CD4-positive, alpha-beta T cell treated with Interleukin-15 for 4 hours (primary cell): ENCODE data around the gene GNAL.
"Not testable (repeated sequence)": the region's sequence is repeated elsewhere in the genome, so short reads cannot be mapped to it uniquely, and the experiment has no call there.

Experiments
- DNase-seq: peaks from one replicate; pipeline ENCODE4 v3.0.0-alpha.2; 2020; ENCODE audit warnings: low spot score

Gene GNAL

GRCh38 chr18:11669271-11669947 lies 19.7 kb upstream of the GNAL start:
- DNase-seq = no peak

- DNase-seq = no peak
Measured at GRCh38 chr18:11669948-11670275, 19.2 kb upstream of the GNAL start.

GRCh38 chr18:11671156-11671555 lies 17.9 kb upstream of the GNAL start:
- no peak for DNase-seq

DNA sequence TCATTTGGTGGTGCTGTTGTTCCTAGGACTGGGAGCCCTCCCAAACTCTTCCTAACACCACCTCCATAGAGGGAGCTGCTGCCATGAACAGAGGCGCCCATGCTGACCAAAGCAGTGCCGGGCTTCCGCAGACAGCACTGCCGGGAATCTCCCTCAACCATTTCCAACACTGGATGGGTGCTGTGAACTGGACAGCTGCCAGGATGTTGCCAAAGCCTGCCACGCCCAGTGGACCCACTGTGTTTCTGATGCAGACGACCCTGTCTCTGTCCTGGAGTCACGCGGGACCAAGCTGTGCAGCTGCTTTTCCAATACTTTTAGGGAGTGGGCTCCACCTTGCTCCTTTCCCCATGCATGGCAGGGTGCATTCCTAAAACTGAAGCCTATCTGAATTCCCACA lies 16.9 kb upstream of the GNAL start:
- DNase-seq = no peak

DNA sequence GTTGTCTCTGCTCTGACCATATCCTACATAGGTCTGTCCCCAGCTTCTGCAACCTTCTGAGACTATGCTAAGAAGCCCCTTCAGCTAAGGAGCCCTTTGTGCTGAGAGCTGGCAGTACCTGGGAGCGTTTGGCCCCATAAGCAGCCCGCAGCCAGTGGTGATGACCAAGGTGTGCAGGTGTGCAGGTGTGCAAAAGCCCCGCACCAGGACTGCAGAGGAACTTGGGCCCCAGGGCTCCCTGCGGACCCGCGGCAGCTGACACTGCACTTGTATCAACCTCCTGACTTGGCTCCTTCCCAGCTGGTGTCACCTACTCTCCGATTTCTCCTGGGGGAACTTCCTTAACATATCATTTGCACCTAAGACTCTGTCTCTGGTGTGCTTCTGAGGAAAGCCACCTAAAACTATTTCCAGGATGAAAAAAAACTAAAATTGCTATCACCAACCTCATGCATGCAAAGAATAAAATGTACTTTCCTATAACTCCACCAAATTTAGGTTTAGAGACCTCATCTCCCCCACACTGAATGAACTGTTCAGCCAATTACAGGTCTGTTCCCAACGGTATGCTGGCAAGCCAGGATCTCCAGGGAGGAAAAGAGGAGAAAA lies 16.1 kb upstream of the GNAL start:
- DNase-seq = no peak

- no peak for DNase-seq
Measured at GRCh38 chr18:11673560-11673959, 15.5 kb upstream of the GNAL start.

DNA sequence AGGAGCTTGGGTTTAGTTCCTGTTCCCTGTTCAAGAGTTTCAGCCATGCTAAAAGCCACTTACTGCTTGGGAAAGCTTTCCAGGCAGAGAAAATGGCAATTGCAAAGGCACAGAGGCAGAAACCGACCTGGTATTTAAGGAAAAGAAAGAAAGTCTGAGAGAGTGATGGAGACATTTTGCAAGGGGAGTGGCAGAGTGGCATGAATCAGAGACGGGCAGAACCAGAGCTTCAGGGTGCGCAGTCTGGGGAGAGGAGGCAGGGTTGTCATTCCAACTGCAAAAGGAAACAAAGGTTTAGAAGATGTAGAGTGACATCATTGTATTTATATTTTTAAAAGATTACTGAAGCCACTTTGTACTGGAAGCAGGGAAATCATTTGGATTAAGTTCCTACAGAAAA lies 14.9 kb upstream of the GNAL start:
- no peak for DNase-seq

- no peak for DNase-seq
Measured at GRCh38 chr18:11676386-11676785, 12.7 kb upstream of the GNAL start.

- no peak for DNase-seq
Measured at GRCh38 chr18:11676867-11677266, 12.2 kb upstream of the GNAL start.

DNA sequence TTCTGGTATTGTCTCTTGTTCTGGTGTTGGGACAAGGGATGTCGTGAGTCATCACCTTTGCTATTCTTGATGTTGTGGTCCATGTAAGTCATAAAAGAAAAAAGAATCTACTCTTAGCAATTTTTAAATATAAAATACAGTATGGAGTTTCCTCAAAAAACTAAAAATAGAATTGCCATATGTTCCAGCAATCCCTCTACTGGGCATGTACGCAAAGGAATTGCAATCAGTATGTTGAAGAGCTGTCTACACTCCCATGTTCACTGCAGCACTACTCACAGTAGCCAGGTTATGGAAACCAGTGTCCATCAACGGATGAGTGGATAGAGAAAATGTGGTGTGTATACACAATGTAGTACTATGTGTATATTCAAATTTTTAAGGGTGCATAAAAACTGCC lies 10.9 kb upstream of the GNAL start:
- no peak for DNase-seq

DNA sequence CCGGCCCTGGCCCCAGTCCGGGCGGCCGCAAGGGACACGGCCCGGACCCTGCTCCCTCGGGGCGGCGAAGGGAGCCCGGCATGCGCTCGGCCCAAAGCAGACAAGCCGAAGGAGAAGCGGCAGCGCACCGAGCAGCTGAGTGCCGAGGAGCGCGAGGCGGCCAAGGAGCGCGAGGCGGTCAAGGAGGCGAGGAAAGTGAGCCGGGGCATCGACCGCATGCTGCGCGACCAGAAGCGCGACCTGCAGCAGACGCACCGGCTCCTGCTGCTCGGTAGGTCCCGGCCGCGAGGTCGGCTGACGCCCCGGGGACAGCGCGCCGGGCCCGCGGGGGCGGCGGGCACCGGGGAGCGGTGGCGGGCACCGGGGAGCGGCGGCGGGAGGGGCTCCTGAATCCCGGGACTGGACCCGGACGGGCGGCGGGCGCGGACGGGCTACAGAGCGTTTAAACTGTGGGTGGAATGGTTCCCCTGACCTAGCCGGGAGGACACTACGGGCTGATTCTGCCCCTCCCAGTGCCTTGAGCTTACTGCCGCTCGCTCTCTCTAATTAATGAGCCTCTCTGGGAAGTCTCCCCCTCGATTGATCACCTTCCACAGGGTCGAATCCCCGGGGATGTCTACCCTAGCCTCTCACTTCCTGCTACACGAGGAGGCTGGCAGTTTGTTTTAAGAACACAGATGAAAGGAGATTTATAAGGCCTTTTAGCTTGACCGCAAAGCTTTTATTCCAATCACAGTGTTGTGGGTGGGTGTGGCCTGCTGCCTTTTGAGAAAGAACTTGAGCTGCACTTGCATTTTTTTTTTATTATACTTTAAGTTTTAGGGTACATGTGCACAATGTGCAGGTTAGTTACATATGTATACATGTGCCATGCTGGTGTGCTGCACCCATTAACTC lies 853 bp downstream of the GNAL start:
- no peak for DNase-seq

- DNase-seq = not testable (repeated sequence)
Measured at GRCh38 chr18:11690660-11691059, 1.6 kb downstream of the GNAL start.

DNA sequence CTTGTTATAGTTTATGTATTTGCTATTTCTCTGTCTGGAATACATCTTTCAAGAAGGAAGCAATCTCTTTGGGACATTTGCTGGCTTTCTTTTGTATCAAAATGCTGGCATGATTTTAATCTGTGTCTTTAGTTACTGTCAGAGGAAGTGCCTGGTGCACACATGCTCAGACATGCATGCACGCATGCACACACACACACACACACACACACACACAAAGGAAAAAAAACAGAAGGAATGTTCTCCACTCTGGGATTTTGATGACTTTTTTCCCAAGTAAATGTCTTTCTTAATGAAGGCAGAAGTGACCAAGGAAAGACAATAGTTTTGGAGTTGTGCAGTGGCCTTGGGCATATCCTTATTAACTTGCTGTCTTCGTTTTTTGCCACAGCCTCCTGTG lies 6.7 kb downstream of the GNAL start:
- DNase-seq = no peak

DNA sequence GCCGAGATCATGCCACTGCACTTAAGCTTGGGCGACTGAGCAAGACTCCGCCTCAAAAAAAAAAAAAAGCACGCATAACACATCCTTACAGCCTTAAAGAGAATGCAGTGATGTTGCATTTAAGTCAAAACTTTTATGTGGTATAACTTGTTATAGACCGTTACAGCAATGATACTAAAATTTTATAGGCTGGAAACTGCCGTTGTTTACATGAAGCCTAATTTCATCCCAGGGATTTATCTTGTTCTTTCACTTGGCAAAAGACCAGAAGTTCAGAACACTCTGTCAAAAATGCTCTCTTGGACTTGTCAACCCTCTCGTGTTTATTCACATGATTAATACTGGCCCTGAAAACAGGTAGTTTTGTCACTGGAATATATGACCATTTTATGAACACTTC lies 7.4 kb downstream of the GNAL start:
- DNase-seq = no peak

DNA sequence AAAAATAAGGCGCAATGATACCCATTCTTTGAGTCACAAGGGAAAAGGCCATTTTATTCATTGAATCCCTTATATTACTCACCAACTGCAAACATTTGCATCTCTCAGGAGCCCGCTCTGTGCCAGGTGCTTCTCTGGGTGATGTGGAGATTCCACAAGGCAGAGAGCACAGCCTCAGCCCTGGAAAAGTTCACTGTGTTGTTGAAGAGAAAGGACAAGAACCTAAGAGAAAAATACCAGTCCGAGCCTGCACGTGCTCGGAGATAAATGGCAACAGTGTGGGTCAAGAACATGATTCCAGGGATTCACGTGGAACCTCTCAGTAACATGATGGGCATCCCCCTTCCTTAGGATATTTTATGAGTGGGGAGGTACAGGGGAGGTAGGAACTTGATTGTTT lies 11.8 kb downstream of the GNAL start:
- no peak for DNase-seq

DNA sequence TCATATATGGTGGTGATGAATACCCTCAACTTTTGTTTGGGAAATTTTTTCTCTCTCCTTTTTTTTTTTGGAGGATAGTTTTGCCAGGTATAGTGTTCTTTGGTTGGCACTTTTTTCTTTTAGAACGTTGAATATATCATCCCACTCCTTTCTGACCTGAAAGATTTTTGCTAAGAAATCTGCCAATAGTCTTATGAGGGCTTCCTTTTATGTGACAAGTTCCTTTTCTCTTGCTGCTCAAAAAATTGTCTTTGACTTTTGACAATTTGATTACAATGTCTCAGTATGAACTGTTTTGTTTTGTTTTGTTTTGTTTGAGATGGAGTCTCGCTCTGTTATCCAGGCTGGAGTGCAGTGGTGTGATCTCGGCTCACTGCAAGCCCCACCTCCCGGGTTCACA lies 21.5 kb downstream of the GNAL start:
- no peak for DNase-seq

- DNase-seq = no peak
Measured at GRCh38 chr18:11713756-11714155, 24.7 kb downstream of the GNAL start.

DNA sequence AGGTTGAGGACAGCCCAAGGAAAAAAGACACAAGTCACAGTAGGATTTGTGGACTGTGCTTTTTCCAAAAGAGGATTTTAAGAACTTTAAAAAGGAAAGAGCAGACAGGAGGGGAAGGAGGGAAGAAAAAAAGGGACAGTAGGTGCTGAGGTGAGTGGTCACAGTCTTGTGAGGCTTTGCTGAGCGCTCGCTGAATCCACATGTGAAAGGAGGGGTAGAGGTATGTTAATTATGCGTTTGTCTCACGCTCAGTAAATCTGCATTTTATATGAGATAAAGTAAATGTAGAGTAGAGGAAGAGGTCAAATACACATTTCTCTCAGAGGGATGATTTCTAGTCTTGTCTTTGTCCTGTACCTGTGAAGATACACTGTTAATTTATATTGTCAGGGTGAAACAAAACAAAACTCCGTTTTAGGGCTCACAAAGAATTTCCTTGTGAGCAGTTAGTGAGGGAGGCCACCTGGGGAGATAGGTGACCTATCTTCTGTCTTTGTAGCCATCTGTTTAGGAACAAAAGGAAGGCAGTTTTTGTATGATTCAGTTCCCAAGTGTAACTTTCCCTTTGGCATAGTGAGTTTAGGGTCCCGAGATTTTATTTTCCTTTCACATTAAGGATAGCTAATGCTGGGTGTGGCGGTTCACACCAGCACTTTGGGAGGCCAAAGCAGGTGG lies 25.3 kb downstream of the GNAL start:
- no peak for DNase-seq

- DNase-seq = not testable (repeated sequence)
Measured at GRCh38 chr18:11716767-11717315, 27.8 kb downstream of the GNAL start.

DNA sequence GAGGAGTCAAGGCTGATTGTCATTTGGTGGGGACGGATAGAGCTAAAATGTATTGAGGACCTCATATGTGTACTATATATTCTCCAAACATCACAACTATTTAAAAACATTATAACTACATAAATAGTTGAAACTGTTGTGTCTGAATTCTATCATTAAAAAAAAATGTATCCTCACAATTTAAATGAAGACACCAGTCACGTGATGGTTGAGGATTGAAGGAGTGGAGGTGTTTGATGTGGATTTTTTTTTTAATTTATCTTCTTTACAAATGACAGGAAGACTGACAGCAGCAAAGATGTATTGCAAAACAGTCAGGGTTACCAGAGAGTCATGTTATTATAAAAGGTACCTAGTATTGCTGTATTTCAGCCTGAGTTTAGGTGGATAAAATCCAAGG lies 30.0 kb downstream of the GNAL start:
- no peak for DNase-seq

GRCh38 chr18:11719621-11720020 lies 30.6 kb downstream of the GNAL start:
- no peak for DNase-seq

DNA sequence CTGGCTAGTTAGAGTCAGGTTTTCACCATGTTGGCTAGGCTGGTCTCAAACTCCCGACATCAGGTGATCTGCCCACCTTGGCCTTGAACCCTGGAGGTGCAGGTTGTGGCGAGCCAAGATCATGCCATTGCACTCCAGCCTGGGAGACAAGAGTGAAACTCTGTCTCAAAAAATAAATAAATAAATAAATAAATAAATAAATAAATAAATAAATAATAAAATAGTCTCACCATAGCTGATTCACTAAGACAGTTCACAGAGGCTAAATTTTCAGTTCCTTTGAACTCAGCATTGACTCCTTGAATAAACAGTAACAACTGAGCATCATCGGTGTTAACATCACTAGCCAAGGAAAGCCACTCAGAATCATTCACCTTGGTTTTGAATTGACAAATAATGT lies 32.7 kb downstream of the GNAL start:
- DNase-seq = no peak
